Esophagus squamous epithelium (tissue), 5 donors: ENCODE results near the gene CALM3. TPM values are rescaled to one million over a fixed set of nuclear protein-coding genes. Genes with fewer than 3 reads are reported as not detected.

ENCODE experiments used
- DNase-seq: peaks from one replicate; lab custom pipeline; 2025; lab: John Stamatoyannopoulos, UW
- H3K27ac ChIP-seq, 4 donors: fragments of 200-600 bp; sonication (generic); one replicate each; pipeline ENCODE4 v1.5.1; 2016 to 2019; ENCODE audit warnings: mild to moderate bottlenecking in 1 of 4
- H3K27me3 ChIP-seq, 4 donors: fragments of 200-600 bp; sonication (generic); 1 replicate in 3 of 4; 2 replicates in 1 of 4; pipeline versions ENCODE4 v1.5.1 to v1.6.0; 2017 to 2021; ENCODE audit warnings: antibody characterized with exemption in 1 of 4
- H3K36me3 ChIP-seq, 3 donors: fragments of 200-600 bp; sonication (generic); one replicate each; pipeline ENCODE4 v1.5.1; 2016 to 2019
- H3K4me1 ChIP-seq, 3 donors: fragments of 200-600 bp; sonication (generic); one replicate each; pipeline ENCODE4 v1.5.1; 2017 to 2019
- H3K4me3 ChIP-seq, 4 donors: fragments of 200-600 bp; sonication (generic); 1 replicate in 3 of 4; 2 replicates in 1 of 4; pipeline ENCODE4 v1.5.1; 2016 to 2019; ENCODE audit warnings: mild to moderate bottlenecking in 2 of 4, moderate library complexity in 1 of 4
- H3K9me3 ChIP-seq, 3 donors: fragments of 200-600 bp; sonication (generic); one replicate each; pipeline ENCODE4 v1.5.1; 2016 to 2019
- CTCF ChIP-seq, 6 experiments: fragments of 450-650 bp in 4 of 6; fragments of 200-600 bp in 2 of 6; sonication (generic) in 2 of 6; IDR thresholded peaks; one replicate each; pipeline ENCODE4 v1.5.1; 2016 to 2019; ENCODE audit warnings: antibody characterized with exemption in 6 of 6, mild to moderate bottlenecking in 4 of 6, moderate library complexity in 4 of 6
- POLR2A ChIP-seq, 4 donors: fragments of 450-650 bp; IDR thresholded peaks; one replicate each; pipeline ENCODE4 v1.6.1; 2017; ENCODE audit warnings: antibody characterized with exemption in 4 of 4, mild to moderate bottlenecking in 4 of 4, moderate library complexity in 3 of 4
- WGBS, 2 donors: methylation state at CpG; one replicate each; pipeline ENCODE4 v1.1.5; 2018; 5-methylcytosine and 5-hydroxymethylcytosine counted together
- intact Hi-C: fragments of 100-400 bp; cut with DNase I; formaldehyde crosslinking; loops from one replicate; pipeline ENCODE4 v1.15.0; 2022
- total RNA-seq, 4 donors: library from RNA; depleted of rRNA; stranded (reverse); fragments of >200 nt; gene quantifications; one replicate each; pipeline ENCODE4 v1.1.0, GENCODE V29; 2016
- donor health status: DM: yes; HTN: yes; CAD: no.

Gene CALM3
- total RNA-seq, 4 donors from 2014 or later = 61.9 to 147 (median 84.6) TPM

DNA sequence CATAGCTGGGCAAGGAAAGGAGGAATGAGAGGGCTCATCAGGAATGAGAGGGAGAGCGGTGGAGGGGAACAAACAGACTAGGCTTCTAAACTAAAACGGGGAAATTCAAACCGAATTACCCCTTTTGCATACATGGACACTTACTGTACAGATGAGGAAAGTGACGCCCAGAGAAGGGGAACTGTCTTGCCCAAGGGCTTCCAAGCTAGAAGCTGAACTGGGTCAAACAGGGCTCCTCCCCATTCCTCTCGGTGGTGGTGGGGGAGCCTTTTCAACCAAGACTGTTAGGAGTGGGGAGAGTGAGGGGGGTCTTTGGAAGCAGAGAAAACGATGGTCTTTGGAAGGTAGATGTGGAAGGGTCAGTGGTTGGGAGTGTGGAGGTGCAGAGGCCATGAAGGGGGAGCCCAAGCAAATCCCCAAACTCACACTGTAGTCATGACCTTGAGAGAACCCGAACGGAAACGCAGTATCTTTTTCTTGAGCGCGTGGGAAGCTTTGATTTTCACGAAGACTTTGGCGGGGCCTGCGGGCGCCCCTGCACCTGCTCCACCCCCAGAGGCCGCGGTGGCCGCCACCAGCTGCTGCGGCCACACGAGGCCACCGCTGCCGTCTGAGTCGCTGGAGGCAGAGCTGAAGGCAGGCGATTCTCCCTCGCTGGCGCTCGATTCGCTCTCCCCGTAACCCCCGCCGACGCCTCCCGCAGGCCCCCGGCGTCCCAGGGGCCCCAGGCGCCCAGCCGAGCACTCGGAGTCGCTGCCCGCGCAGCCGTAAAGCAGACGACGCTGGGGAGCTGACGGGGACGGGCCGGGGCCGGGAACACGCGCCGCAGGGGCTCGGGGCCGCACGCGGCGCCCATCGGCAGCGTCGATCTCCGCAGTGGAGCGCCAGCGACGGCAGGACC, 47.2 kb downstream of the CALM3 start:
- TF ChIP-seq CTCF (IDR thresholded peaks at IDR 0.05) (no peak), POLR2A (IDR thresholded peaks at IDR 0.05) (no peak)
- intact Hi-C loops = no loop called here
- Histone ChIP-seq H3K4me3 (no peak overlapping the region), H3K36me3 (no peaks in the 10 kb centered on the region), H3K27ac (no peak overlapping the region), H3K27me3 (peaks cover 0 to 69% (median 4%) of the 10 kb centered on the region in 4 donors), H3K9me3 (peaks cover 0 to 13% (median 5%) of the 10 kb centered on the region in 3 donors), H3K4me1 (peaks cover 0 to 8% (median 0%) of the 10 kb centered on the region in 3 donors)
- WGBS, 2 donors = 45 to 56% methylated on average over 12 to 20 of the region's 63 CpGs
- DNase-seq = no peak

GRCh38 chr19:46648961-46649960, 48.1 kb downstream of the CALM3 start:
- WGBS, 2 donors = 28 to 38% methylated on average over 1 to 3 of the region's 144 CpGs
- H3K4me3 ChIP-seq = no peak overlapping the region
- H3K27me3 ChIP-seq = peaks cover 0 to 69% (median 4%) of the 10 kb centered on the region in 4 donors
- intact Hi-C loops = no loop called here
- H3K36me3 ChIP-seq = no peaks in the 10 kb centered on the region
- H3K4me1 ChIP-seq = peaks cover 0 to 16% (median 0%) of the 10 kb centered on the region in 3 donors
- peaks cover 0 to 13% (median 5%) of the 10 kb centered on the region in 3 donors for H3K9me3 ChIP-seq
- TF ChIP-seq POLR2A (IDR thresholded peaks at IDR 0.05) = no peak
- TF ChIP-seq CTCF (IDR thresholded peaks at IDR 0.05) = no peak
- H3K27ac ChIP-seq = no peak overlapping the region
- DNase-seq = no peak

GRCh38 chr19:46650445-46650844, 49.3 kb downstream of the CALM3 start:
- TF ChIP-seq CTCF (IDR thresholded peaks at IDR 0.05) (no peak), POLR2A (IDR thresholded peaks at IDR 0.05) (no peak)
- intact Hi-C loops = no loop called here
- Histone ChIP-seq H3K27ac (no peak overlapping the region), H3K27me3 (peaks cover 0 to 74% (median 4%) of the 10 kb centered on the region in 4 donors), H3K36me3 (no peaks in the 10 kb centered on the region), H3K9me3 (peaks cover 0 to 13% (median 5%) of the 10 kb centered on the region in 3 donors), H3K4me3 (no peak overlapping the region), H3K4me1 (peaks cover 0 to 28% (median 0%) of the 10 kb centered on the region in 3 donors)
- 82 to 83% methylated on average over 7 of the region's 7 CpGs for WGBS, 2 donors
- DNase-seq = no peak

- peaks cover 4 to 35% (median 4%) of the 10 kb centered on the region in 3 donors for H3K4me1 ChIP-seq
- no peak overlapping the region for H3K4me3 ChIP-seq
- intact Hi-C loops = no loop called here
- H3K36me3 ChIP-seq = no peaks in the 10 kb centered on the region
- H3K27me3 ChIP-seq = peaks cover 0 to 64% (median 7%) of the 10 kb centered on the region in 4 donors
- 59 to 61% methylated on average over 12 of the region's 16 CpGs for WGBS, 2 donors
- no peaks in the 10 kb centered on the region for H3K9me3 ChIP-seq
- TF ChIP-seq POLR2A (IDR thresholded peaks at IDR 0.05) = no peak
- TF ChIP-seq CTCF (IDR thresholded peaks at IDR 0.05) = no peak
- no peak for DNase-seq
- peak overlapping the region; percentile 25 to 85 (median 75) for H3K27ac ChIP-seq
Measured at GRCh38 chr19:46654621-46655152, 53.6 kb downstream of the CALM3 start.
